ENCODE measurements around the gene RAD23A. TPM values are rescaled to one million over a fixed set of nuclear protein-coding genes. Genes with fewer than 3 reads are reported as not detected.

Gene RAD23A
- total and polyA plus RNA-seq, 9 of the 15 experiments (the other 6 are each of a cell fraction or from before 2014, with no cell fraction given) = 9.5 to 181 (median 101) TPM

- TF ChIP-seq ZNF318 (IDR thresholded peaks at IDR 0.05; ENCODE audit: borderline replicate concordance in 1 of 2, low read depth in 1 of 2) (peak in 1 of 2 experiments; percentile 35; a peak in 1 of 4 replicates), TFE3 (CRISPR knock-in tag; IDR thresholded peaks at IDR 0.05) (peak; percentile 99), TCF3 (CRISPR knock-in tag; IDR thresholded peaks at IDR 0.05) (no peak; the same call in 1 of the 2 replicates), PRDM10 (IDR thresholded peaks at IDR 0.05; ENCODE audit: partially characterized antibody) (peak; percentile 21), TFAP4 (CRISPR knock-in tag; IDR thresholded peaks at IDR 0.05; ENCODE audit: borderline replicate concordance) (peak; percentile 95), ZNF707 (CRISPR knock-in tag; conservative IDR thresholded peaks at IDR 0.05) (no peak), KLF1 (tag; IDR thresholded peaks at IDR 0.05) (no peak), HMG20A (CRISPR knock-in tag; conservative IDR thresholded peaks at IDR 0.05) (no peak), HLTF (IDR thresholded peaks at IDR 0.05) (peak; percentile 67; the same call in 1 of the 2 replicates)
Measured at GRCh38 chr19:12937927-12938778, 7.5 kb upstream of the RAD23A start, which contains the start of gene CALR (continued).

Data from K562 (cell line).